ENCODE data around the gene PAM.

GRCh38 chr5:102998224-102998623 is 243.1 kb downstream of the PAM start:
- TF ChIP-seq, protein P1, sequence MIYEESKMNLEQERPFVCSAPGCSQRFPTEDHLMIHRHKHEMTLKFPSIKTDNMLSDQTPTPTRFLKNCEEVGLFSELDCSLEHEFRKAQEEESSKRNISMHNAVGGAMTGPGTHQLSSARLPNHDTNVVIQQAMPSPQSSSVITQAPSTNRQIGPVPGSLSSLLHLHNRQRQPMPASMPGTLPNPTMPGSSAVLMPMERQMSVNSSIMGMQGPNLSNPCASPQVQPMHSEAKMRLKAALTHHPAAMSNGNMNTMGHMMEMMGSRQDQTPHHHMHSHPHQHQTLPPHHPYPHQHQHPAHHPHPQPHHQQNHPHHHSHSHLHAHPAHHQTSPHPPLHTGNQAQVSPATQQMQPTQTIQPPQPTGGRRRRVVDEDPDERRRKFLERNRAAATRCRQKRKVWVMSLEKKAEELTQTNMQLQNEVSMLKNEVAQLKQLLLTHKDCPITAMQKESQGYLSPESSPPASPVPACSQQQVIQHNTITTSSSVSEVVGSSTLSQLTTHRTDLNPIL (CRISPR knock-in tag; IDR thresholded peaks at IDR 0.05; ENCODE audit: low read depth), result no peak
- no peak for TF ChIP-seq TOX (CRISPR knock-in tag; IDR thresholded peaks at IDR 0.05; ENCODE audit: borderline replicate concordance)
- TF ChIP-seq TCF4 (CRISPR knock-in tag; IDR thresholded peaks at IDR 0.05; ENCODE audit: borderline replicate concordance), result no peak
- no peak for TF ChIP-seq ZC3H10 (CRISPR knock-in tag; IDR thresholded peaks at IDR 0.05)
- no peak for TF ChIP-seq ZNF565 (CRISPR knock-in tag; conservative IDR thresholded peaks at IDR 0.05; ENCODE audit: low read depth)
- TF ChIP-seq, protein P2, sequence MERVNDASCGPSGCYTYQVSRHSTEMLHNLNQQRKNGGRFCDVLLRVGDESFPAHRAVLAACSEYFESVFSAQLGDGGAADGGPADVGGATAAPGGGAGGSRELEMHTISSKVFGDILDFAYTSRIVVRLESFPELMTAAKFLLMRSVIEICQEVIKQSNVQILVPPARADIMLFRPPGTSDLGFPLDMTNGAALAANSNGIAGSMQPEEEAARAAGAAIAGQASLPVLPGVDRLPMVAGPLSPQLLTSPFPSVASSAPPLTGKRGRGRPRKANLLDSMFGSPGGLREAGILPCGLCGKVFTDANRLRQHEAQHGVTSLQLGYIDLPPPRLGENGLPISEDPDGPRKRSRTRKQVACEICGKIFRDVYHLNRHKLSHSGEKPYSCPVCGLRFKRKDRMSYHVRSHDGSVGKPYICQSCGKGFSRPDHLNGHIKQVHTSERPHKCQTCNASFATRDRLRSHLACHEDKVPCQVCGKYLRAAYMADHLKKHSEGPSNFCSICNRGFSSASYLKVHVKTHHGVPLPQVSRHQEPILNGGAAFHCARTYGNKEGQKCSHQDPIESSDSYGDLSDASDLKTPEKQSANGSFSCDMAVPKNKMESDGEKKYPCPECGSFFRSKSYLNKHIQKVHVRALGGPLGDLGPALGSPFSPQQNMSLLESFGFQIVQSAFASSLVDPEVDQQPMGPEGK (CRISPR knock-in tag; IDR thresholded peaks at IDR 0.05; ENCODE audit: borderline replicate concordance), result no peak
- no peak for TF ChIP-seq ZFP3 (CRISPR knock-in tag; IDR thresholded peaks at IDR 0.05)
- TF ChIP-seq, protein P3, sequence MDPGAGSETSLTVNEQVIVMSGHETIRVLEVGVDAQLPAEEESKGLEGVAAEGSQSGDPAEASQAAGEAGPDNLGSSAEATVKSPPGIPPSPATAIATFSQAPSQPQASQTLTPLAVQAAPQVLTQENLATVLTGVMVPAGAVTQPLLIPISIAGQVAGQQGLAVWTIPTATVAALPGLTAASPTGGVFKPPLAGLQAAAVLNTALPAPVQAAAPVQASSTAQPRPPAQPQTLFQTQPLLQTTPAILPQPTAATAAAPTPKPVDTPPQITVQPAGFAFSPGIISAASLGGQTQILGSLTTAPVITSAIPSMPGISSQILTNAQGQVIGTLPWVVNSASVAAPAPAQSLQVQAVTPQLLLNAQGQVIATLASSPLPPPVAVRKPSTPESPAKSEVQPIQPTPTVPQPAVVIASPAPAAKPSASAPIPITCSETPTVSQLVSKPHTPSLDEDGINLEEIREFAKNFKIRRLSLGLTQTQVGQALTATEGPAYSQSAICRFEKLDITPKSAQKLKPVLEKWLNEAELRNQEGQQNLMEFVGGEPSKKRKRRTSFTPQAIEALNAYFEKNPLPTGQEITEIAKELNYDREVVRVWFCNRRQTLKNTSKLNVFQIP (CRISPR knock-in tag; IDR thresholded peaks at IDR 0.05; ENCODE audit: borderline replicate concordance, low read depth), result no peak

All from SK-N-SH treated with all-trans-retinoic acid at 6 μM for 48 hours (cell line).